B cell (primary cell): ENCODE results near the gene INSRR.

Experiments
- EZH2 ChIP-seq: IDR thresholded peaks from 2 replicates; pipeline ENCODE4 v1.6.1; 2012; ENCODE audit warnings: borderline replicate concordance, low read depth, mild to moderate bottlenecking, moderate library complexity, low read length; ENCODE audit not compliant: insufficient read depth, poor library complexity, severe bottlenecking
- TF ChIP-seq, protein P1 (sequence below): fragments of 200-600 bp; IDR thresholded peaks from one replicate; pipeline ENCODE4 v1.8.0; 2022; ENCODE audit warnings: antibody characterized with exemption, mild to moderate bottlenecking

DNA sequence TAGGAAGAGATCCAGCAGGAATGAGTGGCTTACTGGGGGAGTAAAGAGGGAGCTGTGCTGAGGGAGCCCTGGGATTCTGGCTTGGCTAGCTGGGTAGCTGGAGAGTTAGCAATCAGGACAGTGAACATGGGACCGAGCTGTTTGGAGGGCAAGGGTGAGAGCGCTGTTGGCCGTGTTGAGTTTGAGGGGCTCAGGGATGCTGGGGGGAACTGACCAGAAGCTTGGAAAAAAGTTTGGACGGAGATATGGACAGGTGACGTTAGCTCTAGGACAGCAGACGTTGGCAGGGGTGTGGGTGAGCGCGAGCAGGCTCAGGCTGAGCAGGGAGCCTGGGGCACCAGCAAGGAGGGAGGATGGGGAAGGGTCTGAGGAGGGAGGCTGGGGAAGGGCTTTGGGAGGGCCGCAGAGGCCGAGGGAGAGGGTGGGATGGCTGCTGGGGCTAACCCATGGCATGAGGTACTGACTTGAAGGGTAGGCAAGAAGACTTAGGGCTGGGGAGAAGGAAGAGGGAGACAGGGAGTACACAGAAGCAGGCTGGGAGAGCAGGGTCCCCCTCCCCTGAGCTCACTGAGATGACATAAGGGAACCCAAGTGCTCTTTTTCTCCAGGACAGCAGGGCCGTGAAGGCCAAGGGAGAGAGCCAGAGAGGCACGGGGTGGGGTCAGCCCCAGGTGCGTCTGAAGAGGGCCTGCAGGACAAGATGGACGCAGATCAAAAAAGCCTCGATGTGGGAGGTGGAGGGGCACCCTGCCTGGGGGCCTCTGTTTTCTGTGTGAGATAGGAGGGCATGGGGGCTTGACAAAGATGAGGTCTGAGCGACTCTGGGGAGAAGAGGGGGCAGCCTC is 50.5 kb downstream of the INSRR start:
- TF ChIP-seq, protein P1, sequence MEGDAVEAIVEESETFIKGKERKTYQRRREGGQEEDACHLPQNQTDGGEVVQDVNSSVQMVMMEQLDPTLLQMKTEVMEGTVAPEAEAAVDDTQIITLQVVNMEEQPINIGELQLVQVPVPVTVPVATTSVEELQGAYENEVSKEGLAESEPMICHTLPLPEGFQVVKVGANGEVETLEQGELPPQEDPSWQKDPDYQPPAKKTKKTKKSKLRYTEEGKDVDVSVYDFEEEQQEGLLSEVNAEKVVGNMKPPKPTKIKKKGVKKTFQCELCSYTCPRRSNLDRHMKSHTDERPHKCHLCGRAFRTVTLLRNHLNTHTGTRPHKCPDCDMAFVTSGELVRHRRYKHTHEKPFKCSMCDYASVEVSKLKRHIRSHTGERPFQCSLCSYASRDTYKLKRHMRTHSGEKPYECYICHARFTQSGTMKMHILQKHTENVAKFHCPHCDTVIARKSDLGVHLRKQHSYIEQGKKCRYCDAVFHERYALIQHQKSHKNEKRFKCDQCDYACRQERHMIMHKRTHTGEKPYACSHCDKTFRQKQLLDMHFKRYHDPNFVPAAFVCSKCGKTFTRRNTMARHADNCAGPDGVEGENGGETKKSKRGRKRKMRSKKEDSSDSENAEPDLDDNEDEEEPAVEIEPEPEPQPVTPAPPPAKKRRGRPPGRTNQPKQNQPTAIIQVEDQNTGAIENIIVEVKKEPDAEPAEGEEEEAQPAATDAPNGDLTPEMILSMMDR = no peak
- no peak for TF ChIP-seq EZH2
